Nephron (organoid): ENCODE measurements around the gene FUT7.

Experiments used
- H3K27ac Mint-ChIP-seq, 3 experiments: 2 replicates each; pipeline ENCODE4 v1.8.0; 2020; ENCODE audit warnings: mixed read lengths in 3 of 3, mild to moderate bottlenecking in 2 of 3, moderate library complexity in 1 of 3
- H3K27me3 Mint-ChIP-seq: 2 replicates; pipeline ENCODE4 v1.8.0; 2021; ENCODE audit warnings: low read depth, mild to moderate bottlenecking, moderate library complexity, mixed read lengths
- H3K36me3 Mint-ChIP-seq: 2 replicates; pipeline ENCODE4 v1.8.0; 2020; ENCODE audit warnings: low read depth, mixed read lengths
- H3K4me1 Mint-ChIP-seq: 2 replicates; pipeline ENCODE4 v1.8.0; 2020; ENCODE audit warnings: mixed read lengths
- H3K4me3 Mint-ChIP-seq, 3 experiments: 2 replicates each; pipeline ENCODE4 v1.8.0; 2020; ENCODE audit warnings: mild to moderate bottlenecking in 3 of 3, mixed read lengths in 3 of 3, moderate library complexity in 2 of 3
- H3K9me3 Mint-ChIP-seq: 2 replicates; pipeline ENCODE4 v1.8.0; 2020; ENCODE audit warnings: mixed read lengths
- CTCF ChIP-seq, 3 experiments: fragments of 200-600 bp; sonication (generic); IDR thresholded peaks; one replicate each; pipeline ENCODE4 v1.5.0; 2021; ENCODE audit warnings: antibody characterized with exemption in 3 of 3; ENCODE audit not compliant: unreplicated experiment in 3 of 3

The FUT7 gene

GRCh38 chr9:137026384-137026783, 5.5 kb downstream of the FUT7 start:
- Mint-ChIP-seq H3K36me3 (no peaks in the 10 kb centered on the region), H3K9me3 (no peaks in the 10 kb centered on the region)
- no peak for TF ChIP-seq CTCF (IDR thresholded peaks at IDR 0.05; ENCODE audit: unreplicated experiment in 3 of 3)

GRCh38 chr9:137025517-137025966, 6.3 kb downstream of the FUT7 start:
- Mint-ChIP-seq H3K36me3 (no peaks in the 10 kb centered on the region), H3K4me3 (peak overlapping the region in 1 of 3 experiments; percentile 41), H3K27me3 (no peaks in the 10 kb centered on the region), H3K4me1 (no peaks in the 10 kb centered on the region), H3K27ac (no peak overlapping the region), H3K9me3 (no peaks in the 10 kb centered on the region)
- no peak for TF ChIP-seq CTCF (IDR thresholded peaks at IDR 0.05; ENCODE audit: unreplicated experiment in 3 of 3)

More at GRCh38 chr9:137026384-137026783, 5.5 kb downstream of the FUT7 start:
- Mint-ChIP-seq H3K27me3 (no peaks in the 10 kb centered on the region), H3K27ac (no peak overlapping the region), H3K4me3 (peak overlapping the region in 2 of 3 experiments; percentile 41 to 89), H3K4me1 (no peaks in the 10 kb centered on the region)

- H3K4me3 Mint-ChIP-seq = peak overlapping the region in 1 of 3 experiments; percentile 10
- no peak overlapping the region for H3K27ac Mint-ChIP-seq
- no peaks in the 10 kb centered on the region for H3K4me1 Mint-ChIP-seq
- H3K27me3 Mint-ChIP-seq = no peaks in the 10 kb centered on the region
- H3K36me3 Mint-ChIP-seq = no peaks in the 10 kb centered on the region
- H3K9me3 Mint-ChIP-seq = no peaks in the 10 kb centered on the region
- no peak for TF ChIP-seq CTCF (IDR thresholded peaks at IDR 0.05; ENCODE audit: unreplicated experiment in 3 of 3)
Observed at GRCh38 chr9:137023583-137023991, 8.3 kb downstream of the FUT7 start.

- Mint-ChIP-seq H3K4me1 (no peaks in the 10 kb centered on the region), H3K9me3 (no peaks in the 10 kb centered on the region), H3K4me3 (no peak overlapping the region), H3K27ac (no peak overlapping the region), H3K27me3 (no peaks in the 10 kb centered on the region), H3K36me3 (no peaks in the 10 kb centered on the region)
- TF ChIP-seq CTCF (IDR thresholded peaks at IDR 0.05; ENCODE audit: unreplicated experiment in 3 of 3) = no peak
Observed at GRCh38 chr9:137023157-137023556, 8.7 kb downstream of the FUT7 start.

- Mint-ChIP-seq H3K4me1 (no peaks in the 10 kb centered on the region), H3K27ac (no peak overlapping the region), H3K36me3 (no peaks in the 10 kb centered on the region), H3K9me3 (no peaks in the 10 kb centered on the region), H3K4me3 (no peak overlapping the region), H3K27me3 (no peaks in the 10 kb centered on the region)
- no peak for TF ChIP-seq CTCF (IDR thresholded peaks at IDR 0.05; ENCODE audit: unreplicated experiment in 3 of 3)
Observed at GRCh38 chr9:137022662-137023008, 9.3 kb downstream of the FUT7 start.

GRCh38 chr9:137021979-137022661, 9.8 kb downstream of the FUT7 start:
- Mint-ChIP-seq H3K36me3 (no peaks in the 10 kb centered on the region), H3K27ac (no peak overlapping the region), H3K4me3 (no peak overlapping the region), H3K27me3 (no peaks in the 10 kb centered on the region), H3K9me3 (no peaks in the 10 kb centered on the region), H3K4me1 (no peaks in the 10 kb centered on the region)
- no peak for TF ChIP-seq CTCF (IDR thresholded peaks at IDR 0.05; ENCODE audit: unreplicated experiment in 3 of 3)
